Fibroblast of skin of back (primary cell): ENCODE measurements around the gene DBN1.

Source experiments
- DNase-seq: peaks from one replicate; pipeline ENCODE4 v3.0.0-alpha.2; 2013

Gene DBN1

DNA sequence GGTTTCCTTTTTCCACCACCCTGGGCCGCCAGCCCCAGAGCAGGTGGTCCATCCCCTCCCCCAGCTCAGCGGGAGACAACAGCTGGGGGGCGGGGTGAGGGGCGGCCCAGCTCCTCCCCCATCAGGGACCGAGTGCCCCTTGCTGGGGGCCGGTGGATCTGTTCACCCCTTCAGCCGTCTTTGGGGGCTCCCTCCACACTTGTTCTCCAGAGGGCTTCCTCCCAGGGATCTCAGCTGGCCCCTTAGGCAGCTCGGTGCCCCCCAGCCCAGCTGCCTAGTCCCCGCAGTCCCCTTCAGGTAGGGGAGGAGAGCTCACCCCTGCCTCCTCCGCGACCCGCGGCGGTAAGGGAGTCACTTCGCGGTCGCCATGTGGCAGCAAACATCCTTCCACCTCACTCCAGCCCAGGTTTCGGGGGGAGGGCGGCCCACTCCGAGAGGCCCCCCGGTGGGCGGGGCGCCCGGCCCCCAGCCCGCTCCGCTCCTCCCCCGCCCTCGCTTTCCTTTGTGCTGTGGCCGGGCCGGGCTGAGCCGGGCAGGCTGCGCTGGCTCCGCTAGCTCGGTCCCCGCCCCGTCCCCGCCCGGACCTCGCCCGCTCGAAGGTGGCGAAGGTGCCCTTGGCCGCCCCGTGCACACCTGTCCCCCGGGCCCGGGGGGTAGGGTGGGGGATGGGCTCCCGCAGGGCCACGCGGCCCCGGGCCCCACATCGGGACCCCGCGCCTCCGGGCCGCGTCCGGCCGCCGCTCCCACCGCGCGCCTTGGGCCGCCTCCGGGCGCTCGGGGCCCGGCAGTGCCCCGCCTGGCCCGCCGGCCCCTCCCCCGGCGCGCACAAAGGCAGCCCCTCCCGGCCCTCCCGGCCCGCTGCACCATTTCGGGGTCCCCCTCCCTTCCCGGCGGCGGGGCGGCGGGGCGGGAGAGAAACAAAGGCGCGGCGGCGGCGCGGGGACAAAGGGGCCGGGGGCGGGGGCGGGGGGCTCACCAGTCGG lies 683 bp downstream of the DBN1 start:
- peak; percentile 56 for DNase-seq

GRCh38 chr5:177471610-177472356 lies 1.7 kb downstream of the DBN1 start:
- peak; percentile 58 for DNase-seq

DNA sequence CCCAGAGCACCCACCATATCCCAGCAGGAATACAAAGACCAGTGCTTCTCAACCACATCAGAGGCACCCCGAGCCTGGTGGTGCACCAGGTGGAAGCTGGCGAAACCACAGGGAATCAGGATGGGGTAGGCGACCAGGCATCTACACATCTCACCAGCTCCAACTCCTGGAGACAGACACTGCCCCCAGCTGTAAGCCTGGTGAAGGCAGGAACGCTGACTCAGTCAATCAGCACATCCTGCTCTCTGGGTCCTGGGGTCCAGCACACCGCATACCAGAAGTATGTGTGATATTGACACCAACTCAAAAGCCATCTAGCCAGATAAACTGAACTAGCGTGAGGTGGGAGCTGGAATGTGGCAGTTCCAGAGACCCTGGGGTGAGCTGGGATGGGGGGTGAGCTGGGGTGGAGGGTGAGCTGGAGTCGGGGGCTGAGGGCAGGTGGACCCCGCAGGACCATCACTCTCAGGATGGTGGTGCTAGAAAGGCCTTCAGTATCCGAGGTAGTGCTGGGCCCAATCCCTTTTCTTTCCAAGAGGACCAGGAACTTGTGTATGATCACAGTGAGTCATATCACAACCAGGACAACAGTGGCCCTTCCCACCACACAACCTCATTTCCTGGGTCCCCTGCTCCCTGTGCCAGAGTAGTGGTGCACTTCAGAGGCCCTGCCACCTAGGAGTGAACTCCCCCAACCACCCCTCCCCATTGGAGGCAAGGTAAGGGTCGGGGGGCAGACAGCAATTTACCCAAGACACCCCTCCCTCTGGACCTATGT lies 2.5 kb downstream of the DBN1 start:
- DNase-seq, result peak; percentile 73

DNA sequence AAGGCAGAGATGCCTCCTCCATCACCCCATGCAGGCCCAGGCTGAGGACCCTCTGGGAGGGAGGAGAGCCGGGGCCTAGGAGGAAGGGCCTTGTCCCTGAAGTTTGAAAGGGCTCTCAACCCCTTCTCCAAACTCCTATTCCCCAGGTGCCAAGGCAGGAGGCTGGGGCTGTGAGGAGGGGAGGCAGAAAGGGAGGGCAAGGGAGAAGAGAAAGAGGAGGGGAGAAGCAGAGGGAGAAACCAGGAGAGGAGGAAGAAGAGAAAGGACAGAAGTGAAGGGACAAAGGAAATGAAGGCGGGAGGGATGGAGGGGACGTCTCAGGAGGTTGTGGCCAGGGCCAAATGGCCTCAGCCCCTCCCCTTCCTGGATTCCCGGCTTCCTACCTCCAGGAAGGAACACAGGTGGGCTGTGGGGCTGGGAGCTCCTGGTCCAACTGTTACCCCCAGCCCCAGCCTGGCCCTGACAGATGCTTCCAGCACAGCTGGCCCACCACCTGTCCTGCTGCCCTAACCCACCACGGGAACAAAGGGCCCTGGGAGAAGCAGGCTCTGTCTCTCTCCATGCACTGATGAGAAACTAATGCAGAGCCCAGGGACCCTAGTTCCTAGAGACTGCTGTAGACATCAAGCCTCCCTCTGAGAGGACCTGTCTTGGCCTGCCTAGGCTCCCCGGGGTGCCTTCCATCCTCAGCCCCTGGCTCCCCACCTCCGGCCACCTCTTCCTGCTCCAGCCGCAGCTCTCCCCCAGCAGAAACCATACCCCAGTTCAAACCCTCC lies 3.5 kb downstream of the DBN1 start:
- DNase-seq, result no peak

DNA sequence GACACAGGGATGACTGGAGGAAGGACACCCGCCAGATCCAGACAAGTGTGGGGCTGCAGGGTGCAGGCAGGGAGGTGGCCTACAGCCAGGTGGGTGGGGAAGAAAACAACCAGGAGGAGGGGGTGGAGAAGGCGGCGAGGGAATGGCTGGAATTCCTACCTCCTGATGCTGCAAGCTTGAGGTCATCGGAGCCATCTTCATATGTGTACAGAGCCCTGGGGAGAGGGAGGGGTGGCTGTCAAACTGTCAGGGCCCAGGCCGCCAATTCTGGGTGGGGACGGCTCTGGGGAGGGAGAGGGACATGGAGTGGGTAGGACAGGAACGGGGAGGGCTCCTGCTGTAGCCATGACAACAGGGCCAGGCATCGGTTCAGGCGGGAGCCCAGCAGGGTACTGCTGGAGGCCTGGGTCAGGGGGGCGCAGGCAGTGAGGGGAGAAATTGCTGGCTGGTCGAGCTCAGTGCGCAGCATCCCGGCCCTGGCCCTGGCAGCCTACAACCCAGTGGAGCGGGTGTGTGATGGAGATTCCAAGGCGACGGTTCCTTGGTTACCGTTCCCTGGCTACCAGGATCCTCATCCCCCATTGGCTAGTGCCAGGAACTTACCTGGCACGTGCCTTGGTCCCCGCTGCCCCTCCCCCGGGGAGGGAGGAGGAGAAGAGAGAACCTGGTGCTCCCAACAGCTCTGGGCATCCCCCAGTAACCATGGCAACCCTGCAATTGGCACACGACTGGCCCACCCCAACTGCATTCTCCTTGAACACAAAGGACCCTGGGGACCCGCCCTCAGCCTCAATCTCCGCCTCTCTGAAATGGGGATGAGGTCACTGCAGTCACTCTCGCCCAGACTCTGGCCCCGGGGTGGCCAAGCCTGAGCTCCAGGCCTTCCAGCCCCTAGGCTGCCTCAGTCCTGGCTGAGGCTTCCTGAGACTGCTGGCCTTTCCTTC lies 4.5 kb downstream of the DBN1 start:
- peak; percentile 84 for DNase-seq

DNA sequence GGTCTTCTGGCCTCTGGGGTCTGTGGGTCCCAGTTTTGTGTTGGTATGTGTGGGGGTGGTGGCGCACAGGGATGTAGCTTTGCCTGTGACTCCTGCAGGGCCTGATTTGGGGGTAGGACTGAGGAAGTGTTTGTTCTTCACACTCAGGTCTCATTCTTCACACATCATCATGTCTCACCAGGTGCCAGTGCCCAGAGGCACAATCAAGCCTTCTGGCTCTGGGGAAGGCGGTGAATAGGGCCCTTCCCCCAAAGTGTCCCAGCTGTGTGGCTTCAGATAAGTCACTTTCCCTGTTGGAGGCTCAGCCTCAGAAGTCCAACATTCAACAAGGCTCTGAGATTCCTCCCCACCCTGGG lies 5.1 kb downstream of the DBN1 start:
- no peak for DNase-seq

GRCh38 chr5:177467436-177467835 lies 6.0 kb downstream of the DBN1 start:
- no peak for DNase-seq

GRCh38 chr5:177466861-177467260 lies 6.6 kb downstream of the DBN1 start:
- no peak for DNase-seq

DNA sequence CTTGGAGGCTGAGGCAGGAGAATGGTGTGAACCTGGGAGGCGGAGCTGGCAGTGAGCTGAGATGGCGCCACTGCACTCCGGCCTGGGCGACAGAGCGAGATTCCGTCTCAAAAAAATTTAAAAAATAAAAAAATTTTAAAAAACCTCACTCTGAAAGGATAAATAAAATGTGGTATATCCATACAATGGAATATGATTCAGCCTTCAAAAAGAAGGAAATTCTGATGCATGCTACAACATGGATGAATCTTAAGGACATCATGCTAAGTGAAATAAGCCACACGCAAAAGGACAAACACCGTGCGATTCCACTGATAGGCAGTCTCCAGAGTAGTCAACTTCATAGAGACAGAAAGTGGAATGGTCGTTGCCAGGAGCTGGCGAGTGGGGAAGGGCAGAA lies 8.4 kb downstream of the DBN1 start:
- no peak for DNase-seq

DNA sequence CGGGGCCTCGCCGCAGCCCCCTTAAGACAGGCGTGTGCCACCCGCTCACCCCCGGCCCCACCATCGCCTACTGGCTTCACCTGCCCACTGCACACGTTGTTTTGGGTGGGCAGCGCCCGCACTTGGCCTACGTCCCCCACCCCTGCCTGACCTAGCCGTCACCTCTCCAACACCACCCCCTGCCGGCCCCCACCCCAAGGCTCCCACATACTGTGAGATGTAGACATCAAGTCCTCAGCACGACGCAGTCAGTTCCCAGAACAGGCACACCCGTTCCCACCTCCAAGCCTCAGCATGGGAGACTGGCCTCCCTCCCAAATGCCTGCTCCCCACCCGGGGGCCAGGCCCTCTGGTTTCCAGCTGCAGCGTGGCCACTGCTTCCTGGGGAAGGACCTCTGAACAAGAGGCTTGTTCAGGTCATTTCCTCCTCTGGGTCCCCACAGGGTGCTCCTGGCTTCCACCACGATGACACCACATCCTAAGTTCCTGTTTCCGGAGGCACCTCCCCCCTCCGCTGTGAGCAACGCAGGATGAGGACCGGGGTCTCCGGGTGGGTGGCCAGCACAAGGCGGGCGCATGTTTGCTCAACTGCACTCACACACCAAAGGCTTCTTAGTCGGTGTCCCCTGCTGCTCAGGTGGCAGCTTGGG lies 11.3 kb downstream of the DBN1 start:
- DNase-seq, result no peak

GRCh38 chr5:177459819-177460628 lies 13.4 kb downstream of the DBN1 start:
- DNase-seq, result no peak

GRCh38 chr5:177459357-177459756 lies 14.1 kb downstream of the DBN1 start:
- no peak for DNase-seq

DNA sequence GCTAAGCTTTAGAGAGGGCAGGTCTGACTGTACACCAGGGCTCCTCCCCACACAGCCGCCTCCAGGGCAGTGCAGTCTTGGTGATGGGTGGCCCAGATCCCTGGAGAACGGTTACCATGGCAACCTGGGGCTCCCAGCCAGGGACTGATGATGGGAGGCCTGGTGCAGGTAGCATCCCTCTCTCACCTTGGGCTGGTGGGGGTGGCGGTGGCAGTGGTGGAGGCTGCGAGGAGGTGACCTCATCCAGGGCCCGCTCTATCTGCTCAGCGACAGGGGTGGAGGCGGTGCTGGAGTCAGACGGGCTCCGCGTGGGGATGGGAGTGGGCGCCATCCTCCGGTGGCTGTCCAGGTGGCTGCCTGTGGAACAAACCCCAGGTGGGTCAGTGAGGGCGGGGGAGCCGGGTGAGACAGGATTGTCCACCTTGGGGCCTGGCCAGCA lies 14.5 kb downstream of the DBN1 start:
- peak; percentile 46 for DNase-seq

GRCh38 chr5:177457852-177458681 lies 15.4 kb downstream of the DBN1 start:
- no peak for DNase-seq

GRCh38 chr5:177456976-177457851 lies 16.2 kb downstream of the DBN1 start:
- DNase-seq, result peak; percentile 97

DNA sequence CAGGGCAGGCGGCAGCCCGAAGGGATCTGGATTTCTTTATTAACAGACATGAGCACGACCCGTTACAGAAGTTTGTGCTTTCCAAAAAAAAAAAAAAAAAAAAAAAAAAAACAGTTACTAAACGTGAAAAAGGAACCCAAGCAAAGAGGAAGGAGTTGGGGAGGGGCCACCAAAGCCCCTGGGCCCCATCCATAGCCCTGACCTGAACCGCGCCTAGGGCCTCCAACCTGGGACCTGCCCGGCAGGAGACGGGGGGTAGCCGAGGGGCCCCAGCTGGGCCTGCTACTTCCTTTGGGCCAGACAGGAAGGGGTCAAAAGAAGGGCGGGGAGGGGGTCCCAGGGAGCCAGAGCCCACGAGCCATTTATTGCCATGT lies 16.9 kb downstream of the DBN1 start:
- no peak for DNase-seq
